DND-41 (cell line): Measurements from ENCODE around the gene COMMD10.

Experiments used
- ATAC-seq: fragments of 200-7000 bp; cut with Tn5 transposase; 3 replicates; pipeline ENCODE4 v1.9.1; 2021; ENCODE audit warnings: low read depth; ENCODE audit not compliant: insufficient read depth
- DNase-seq: peaks from one replicate; pipeline ENCODE4 v3.0.0-alpha.2; 2020
- H2AFZ ChIP-seq: 2 replicates; pipeline ENCODE4 v1.6.0; 2012; ENCODE audit warnings: low read depth, low read length
- H3K27ac ChIP-seq: 2 replicates; pipeline ENCODE4 v1.5.1; 2012; ENCODE audit warnings: low read length, inconsistent platforms
- H3K27me3 ChIP-seq: fragments of 200-600 bp; sonication (generic); 2 replicates; pipeline ENCODE4 v1.6.0; 2012; ENCODE audit warnings: low read length, mild to moderate bottlenecking, inconsistent platforms; ENCODE audit not compliant: insufficient read depth, poor library complexity
- H3K36me3 ChIP-seq: 2 replicates; pipeline ENCODE4 v1.5.1; 2012; ENCODE audit warnings: low read length, inconsistent platforms; ENCODE audit not compliant: insufficient read depth
- H3K4me1 ChIP-seq: 2 replicates; pipeline ENCODE4 v1.5.1; 2012; ENCODE audit warnings: mild to moderate bottlenecking, low read length; ENCODE audit not compliant: insufficient read depth
- H3K4me2 ChIP-seq: 2 replicates; pipeline ENCODE4 v1.6.0; 2012; ENCODE audit warnings: mild to moderate bottlenecking, moderate library complexity, low read length, inconsistent platforms; ENCODE audit not compliant: insufficient read depth
- H3K4me3 ChIP-seq, 2 experiments: fragments of 200-600 bp in 1 of 2; shearing (Covaris generic) in 1 of 2; 2 replicates each; pipeline ENCODE4 v1.5.1; 2012 to 2016; ENCODE audit warnings: inconsistent platforms in 2 of 2, low read length in 2 of 2, mild to moderate bottlenecking in 2 of 2, low read depth in 1 of 2, moderate library complexity in 1 of 2
- H3K79me2 ChIP-seq: 2 replicates; pipeline ENCODE4 v1.6.0; 2012; ENCODE audit warnings: low read length, inconsistent platforms; ENCODE audit not compliant: insufficient read depth
- H3K9ac ChIP-seq: 2 replicates; pipeline ENCODE4 v1.6.0; 2012; ENCODE audit warnings: low read depth, mild to moderate bottlenecking, inconsistent platforms, low read length, moderate library complexity
- H3K9me3 ChIP-seq: 2 replicates; pipeline ENCODE4 v1.5.1; 2012; ENCODE audit warnings: low read length, moderate library complexity, mild to moderate bottlenecking, inconsistent platforms; ENCODE audit not compliant: insufficient read depth, severe bottlenecking
- H4K20me1 ChIP-seq: 2 replicates; pipeline ENCODE4 v1.6.0; 2012; ENCODE audit warnings: low read length; ENCODE audit not compliant: insufficient read depth
- CTCF ChIP-seq: IDR thresholded peaks from 2 replicates; pipeline ENCODE4 v1.5.1; 2012; ENCODE audit warnings: borderline replicate concordance, low read length, moderate library complexity, mild to moderate bottlenecking; ENCODE audit not compliant: poor library complexity, severe bottlenecking; ENCODE audit errors: extremely low read depth
- EZH2 ChIP-seq: IDR thresholded peaks from 3 replicates; pipeline ENCODE4 v1.6.1; 2012; ENCODE audit warnings: borderline replicate concordance, low read depth, mild to moderate bottlenecking, moderate library complexity, low read length, inconsistent platforms; ENCODE audit not compliant: severe bottlenecking

Gene COMMD10

DNA sequence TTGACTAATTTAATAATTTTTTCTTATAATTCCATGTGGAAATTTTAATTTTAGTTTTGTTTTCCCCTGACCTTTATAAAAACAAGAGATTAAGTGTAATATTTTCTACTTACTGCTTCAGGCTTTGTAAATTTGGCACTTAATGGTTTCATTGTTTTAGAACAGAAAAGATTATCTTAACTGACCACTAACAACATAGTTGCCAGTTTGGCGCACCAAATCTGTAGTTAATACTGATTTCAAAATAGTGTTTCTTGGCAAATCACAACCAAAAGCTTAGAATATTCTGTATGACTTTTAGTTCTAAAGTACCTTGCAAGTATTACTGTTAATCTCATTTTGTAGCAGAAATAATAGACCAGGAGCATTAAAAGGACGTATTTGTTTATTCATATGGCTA, 124.3 kb downstream of the COMMD10 start:
- H4K20me1 ChIP-seq, result no peaks in the 10 kb centered on the region
- no peaks in the 10 kb centered on the region for H3K9me3 ChIP-seq
- no peak overlapping the region for H3K9ac ChIP-seq
- DNase-seq, result no peak
- no peak overlapping the region for H2AFZ ChIP-seq
- no peak for ATAC-seq
- H3K27ac ChIP-seq, result no peak overlapping the region
- no peaks in the 10 kb centered on the region for H3K27me3 ChIP-seq
- no peaks in the 10 kb centered on the region for H3K36me3 ChIP-seq
- no peak overlapping the region for H3K4me3 ChIP-seq
- no peaks in the 10 kb centered on the region for H3K79me2 ChIP-seq
- no peak overlapping the region for H3K4me2 ChIP-seq
- H3K4me1 ChIP-seq, result no peaks in the 10 kb centered on the region
- TF ChIP-seq EZH2 (no peak), CTCF (no peak)

- Histone ChIP-seq H3K4me1 (no peaks in the 10 kb centered on the region), H3K9me3 (no peaks in the 10 kb centered on the region), H4K20me1 (no peaks in the 10 kb centered on the region), H3K27me3 (no peaks in the 10 kb centered on the region), H2AFZ (no peak overlapping the region), H3K4me2 (no peak overlapping the region), H3K36me3 (no peaks in the 10 kb centered on the region), H3K79me2 (no peaks in the 10 kb centered on the region), H3K27ac (no peak overlapping the region), H3K4me3 (no peak overlapping the region), H3K9ac (no peak overlapping the region)
- no peak for TF ChIP-seq CTCF
- no peak for TF ChIP-seq EZH2
- no peak for DNase-seq
- ATAC-seq, result no peak
Measured at GRCh38 chr5:116212225-116212624, 127.4 kb downstream of the COMMD10 start.

DNA sequence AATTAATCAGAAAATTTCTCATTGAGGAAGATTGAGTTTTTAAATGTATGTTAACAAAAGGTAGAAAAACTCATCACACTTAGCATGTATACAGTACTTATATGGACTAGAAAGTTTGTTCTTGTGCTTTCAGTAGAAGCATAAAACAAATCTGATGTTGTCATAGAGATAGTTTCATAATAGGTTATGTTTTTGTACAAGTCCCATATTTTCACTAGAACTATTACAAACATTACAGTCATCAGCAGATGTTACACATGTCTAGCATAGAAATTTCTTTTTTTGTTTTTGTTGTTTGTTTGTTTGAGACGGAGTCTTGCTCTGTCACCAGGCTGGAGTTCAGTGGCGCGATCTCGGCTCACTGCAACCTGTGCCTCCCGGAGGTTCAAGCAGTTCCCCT, 131.4 kb downstream of the COMMD10 start:
- Histone ChIP-seq H3K9ac (no peak overlapping the region), H3K4me3 (no peak overlapping the region), H2AFZ (no peak overlapping the region), H4K20me1 (no peaks in the 10 kb centered on the region), H3K27me3 (no peaks in the 10 kb centered on the region), H3K4me1 (no peaks in the 10 kb centered on the region), H3K27ac (no peak overlapping the region), H3K36me3 (no peaks in the 10 kb centered on the region), H3K79me2 (no peaks in the 10 kb centered on the region), H3K9me3 (no peaks in the 10 kb centered on the region), H3K4me2 (no peak overlapping the region)
- no peak for DNase-seq
- TF ChIP-seq EZH2, result no peak
- TF ChIP-seq CTCF, result no peak
- ATAC-seq, result no peak

GRCh38 chr5:116225281-116225922, 140.6 kb downstream of the COMMD10 start:
- no peak for TF ChIP-seq EZH2
- no peak for TF ChIP-seq CTCF
- no peak overlapping the region for H3K27ac ChIP-seq
- H3K36me3 ChIP-seq, result no peaks in the 10 kb centered on the region
- DNase-seq (no peak), ATAC-seq (peak; percentile 66; the same call in 2 of the 3 replicates)
- no peak overlapping the region for H2AFZ ChIP-seq
- no peaks in the 10 kb centered on the region for H3K4me1 ChIP-seq
- no peaks in the 10 kb centered on the region for H3K9me3 ChIP-seq
- H3K9ac ChIP-seq, result no peak overlapping the region
- H4K20me1 ChIP-seq, result no peaks in the 10 kb centered on the region
- no peak overlapping the region for H3K4me2 ChIP-seq
- no peaks in the 10 kb centered on the region for H3K27me3 ChIP-seq
- H3K4me3 ChIP-seq, result no peak overlapping the region
- H3K79me2 ChIP-seq, result no peaks in the 10 kb centered on the region
